ENCODE measurements around the gene TOMM40. TPM values are rescaled to one million over a fixed set of nuclear protein-coding genes. Genes with fewer than 3 reads are reported as not detected.

The TOMM40 gene
- 189 to 243 TPM (median 226 TPM) in 5 replicates for total RNA-seq (2022; extraction: Qiagen RNA extraction)

GRCh38 chr19:44891016-44891882, at the start of gene TOMM40:
Gene TOMM40 (plus strand): TSS chr19:44891254. CDS start chr19:44891416, 162 bp downstream.

GRCh38 chr19:44845612-44846454, 45.2 kb upstream of the TOMM40 start, which contains the start of gene NECTIN2:
Gene NECTIN2 (plus strand): TSS chr19:44846297. CDS start chr19:44846526, 229 bp downstream.

GRCh38 chr19:44905437-44906160, 14.5 kb downstream of the TOMM40 start, which contains the start of gene APOE:
Gene APOE (plus strand): TSS chr19:44905796. CDS start chr19:44906625, 829 bp downstream.

GRCh38 chr19:44914433-44915206, 23.6 kb downstream of the TOMM40 start, which contains the start of gene APOC1:
Gene APOC1 (plus strand): TSS chr19:44914608. CDS start chr19:44914892, 284 bp downstream.

GRCh38 chr19:44942067-44942571, 51.1 kb downstream of the TOMM40 start, which contains the start of gene APOC4:
Gene APOC4 (plus strand): TSS chr19:44942237. CDS start chr19:44942278, 41 bp downstream.

Other genes starting within 250 kb of the TOMM40 start
- 100 to 124 TPM (median 118 TPM) in 5 replicates for gene PVR, start 247.3 kb upstream of the TOMM40 start, total RNA-seq (2022; extraction: Qiagen RNA extraction)
- 8.8 to 10.3 TPM (median 9.3 TPM) in 5 replicates for gene CEACAM19, start 219.8 kb upstream of the TOMM40 start, total RNA-seq (2022; extraction: Qiagen RNA extraction)
- 0.08 to 0.12 TPM (median 0.08 TPM) in 4 of 5 replicates, not detected in the other for gene CEACAM16, start 192.1 kb upstream of the TOMM40 start, total RNA-seq (2022; extraction: Qiagen RNA extraction)
- gene BCL3, start 142.5 kb upstream of the TOMM40 start, total RNA-seq (2022; extraction: Qiagen RNA extraction): 36.7 to 63.9 TPM (median 55.2 TPM) in 5 replicates
- not detected in 5 replicates for gene CBLC, start 113.4 kb upstream of the TOMM40 start, total RNA-seq (2022; extraction: Qiagen RNA extraction)
- 67.1 to 85.2 TPM (median 79.0 TPM) in 5 replicates for gene BCAM, start 82.2 kb upstream of the TOMM40 start, total RNA-seq (2022; extraction: Qiagen RNA extraction)
- 69.2 to 81.2 TPM (median 78.2 TPM) in 5 replicates for gene NECTIN2, start 45.0 kb upstream of the TOMM40 start, total RNA-seq (2022; extraction: Qiagen RNA extraction)
- 11.7 to 21.1 TPM (median 12.6 TPM) in 5 replicates for gene APOE, start 14.5 kb downstream of the TOMM40 start, total RNA-seq (2022; extraction: Qiagen RNA extraction)
- 94.7 to 123 TPM (median 118 TPM) in 5 replicates for gene APOC1, start 23.4 kb downstream of the TOMM40 start, total RNA-seq (2022; extraction: Qiagen RNA extraction)
- not detected in 5 replicates for gene APOC4, start 51.0 kb downstream of the TOMM40 start, total RNA-seq (2022; extraction: Qiagen RNA extraction)
- gene APOC2, start 54.8 kb downstream of the TOMM40 start, total RNA-seq (2022; extraction: Qiagen RNA extraction): 0.30 TPM in 1 of 5 replicates, not detected in the others
- gene CLPTM1, start 64.1 kb downstream of the TOMM40 start, total RNA-seq (2022; extraction: Qiagen RNA extraction): 151 to 173 TPM (median 167 TPM) in 5 replicates
- gene RELB, start 110.2 kb downstream of the TOMM40 start, total RNA-seq (2022; extraction: Qiagen RNA extraction): 21.3 to 43.3 TPM (median 38.2 TPM) in 5 replicates
- gene CLASRP, start 147.8 kb downstream of the TOMM40 start, total RNA-seq (2022; extraction: Qiagen RNA extraction): 55.9 to 67.9 TPM (median 66.7 TPM) in 5 replicates
- 10.4 to 18.7 TPM (median 17.3 TPM) in 5 replicates for gene ZNF296, start 185.2 kb downstream of the TOMM40 start, total RNA-seq (2022; extraction: Qiagen RNA extraction)
- 90.8 to 101 TPM (median 95.9 TPM) in 5 replicates for gene GEMIN7, start 188.0 kb downstream of the TOMM40 start, total RNA-seq (2022; extraction: Qiagen RNA extraction)
- 32.8 to 43.5 TPM (median 38.7 TPM) in 5 replicates for gene PPP1R37, start 201.9 kb downstream of the TOMM40 start, total RNA-seq (2022; extraction: Qiagen RNA extraction)